HepG2 (cell line): ENCODE results near the gene CISD3. TPM values are rescaled to one million over a fixed set of nuclear protein-coding genes. Genes with fewer than 3 reads are reported as not detected.

Experiments used
- ARHGAP35 ChIP-seq: sonication (generic); formaldehyde crosslinking; IDR thresholded peaks from 2 replicates; pipeline ENCODE4 v1.9.0; 2022; ENCODE audit warnings: mild to moderate bottlenecking, inconsistent platforms, moderate library complexity, missing genetic modification reagents, borderline replicate concordance
- ATRX ChIP-seq: sonication (generic); formaldehyde crosslinking; IDR thresholded peaks from 2 replicates; pipeline ENCODE4 v1.4.0; 2020; ENCODE audit warnings: missing genetic modification reagents, borderline replicate concordance
- CSRNP2 ChIP-seq: sonication (generic); formaldehyde crosslinking; conservative IDR thresholded peaks from 2 replicates; pipeline ENCODE4 v1.8.0; 2022; ENCODE audit warnings: low read depth, missing genetic modification reagents
- HHEX ChIP-seq: IDR thresholded peaks from 2 replicates; pipeline ENCODE4 v1.6.1; 2016; ENCODE audit warnings: control low read depth
- LCORL ChIP-seq, 2 experiments: fragments of 450-650 bp in 1 of 2; sonication (generic) in 1 of 2; formaldehyde crosslinking in 1 of 2; IDR thresholded peaks; 2 replicates each; pipeline versions ENCODE4 v1.5.0 to v1.6.1; 2017 to 2020; ENCODE audit warnings: antibody characterized with exemption in 1 of 2, missing genetic modification reagents in 1 of 2
- PRDM10 ChIP-seq: sonication (generic); formaldehyde crosslinking; IDR thresholded peaks from 2 replicates; pipeline ENCODE4 v1.4.0; 2020; ENCODE audit warnings: low read depth, missing genetic modification reagents
- PRDM4 ChIP-seq: sonication (generic); formaldehyde crosslinking; IDR thresholded peaks from 2 replicates; pipeline ENCODE4 v1.9.0; 2021; ENCODE audit warnings: missing genetic modification reagents, borderline replicate concordance
- RCOR2 ChIP-seq: IDR thresholded peaks from 2 replicates; pipeline ENCODE4 v1.6.1; 2016; ENCODE audit warnings: missing biosample characterization, missing genetic modification reagents
- STAG1 ChIP-seq: sonication (generic); formaldehyde crosslinking; IDR thresholded peaks from 2 replicates; pipeline ENCODE4 v1.4.0; 2020; ENCODE audit warnings: missing genetic modification reagents
- STAT6 ChIP-seq: sonication (generic); formaldehyde crosslinking; IDR thresholded peaks from 2 replicates; pipeline ENCODE4 v1.4.0; 2020; ENCODE audit warnings: missing genetic modification reagents, mild to moderate bottlenecking, borderline replicate concordance
- TERF1 ChIP-seq: sonication (generic); formaldehyde crosslinking; IDR thresholded peaks from 2 replicates; pipeline ENCODE4 v1.8.0; 2022; ENCODE audit warnings: mild to moderate bottlenecking, missing genetic modification reagents, moderate library complexity
- THYN1 ChIP-seq: sonication (generic); formaldehyde crosslinking; IDR thresholded peaks from 2 replicates; pipeline ENCODE4 v1.8.1; 2023; ENCODE audit warnings: low read depth, mild to moderate bottlenecking, moderate library complexity, missing genetic modification reagents, borderline replicate concordance
- U2AF2 ChIP-seq: fragments of 200-400 bp; formaldehyde crosslinking; IDR thresholded peaks from 2 replicates; pipeline ENCODE4 v1.6.1; 2017; ENCODE audit warnings: low read depth, mild to moderate bottlenecking, low read length
- ZNF232 ChIP-seq: sonication (generic); formaldehyde crosslinking; IDR thresholded peaks from 2 replicates; pipeline ENCODE4 v1.4.0; 2020; ENCODE audit warnings: missing genetic modification reagents, borderline replicate concordance
- ZNF598 ChIP-seq: sonication (generic); formaldehyde crosslinking; IDR thresholded peaks from 2 replicates; pipeline ENCODE4 v1.5.1; 2020; ENCODE audit warnings: mild to moderate bottlenecking, missing genetic modification reagents, borderline replicate concordance
- ZNF775 ChIP-seq: sonication (generic); formaldehyde crosslinking; IDR thresholded peaks from 2 replicates; pipeline ENCODE4 v1.4.0; 2020; ENCODE audit warnings: missing genetic modification reagents, mild to moderate bottlenecking, moderate library complexity, borderline replicate concordance
- polyA plus RNA-seq, 8 experiments: library from polyadenylated mRNA; depleted of rRNA in 3 of 8; stranded (reverse) in 7 of 8; unstranded in 1 of 8; fragments of >200 nt; fragmentation: Illumina TruSeq in 4 of 8; extraction: Trizol in 4 of 8; gene quantifications; 2 replicates each; pipeline versions ENCODE4 v1.2.1 to v1.2.3, GENCODE V29; 2011 to 2016; ENCODE audit warnings: low read depth in 4 of 8, missing spikeins in 1 of 8, mixed read lengths in 1 of 8; ENCODE audit not compliant: insufficient read depth in 1 of 8
- total RNA-seq, 5 experiments: library from RNA; depleted of rRNA; stranded (reverse); fragments of >200 nt; fragmentation: Illumina TruSeq; extraction: Trizol; gene quantifications; 2 replicates each; pipeline ENCODE4 v1.2.3, GENCODE V29; 2016; ENCODE audit warnings: low read depth in 1 of 5

CISD3 gene
- total and polyA plus RNA-seq, 2 of the 13 experiments (the other 11 are each of a cell fraction or from before 2014, with no cell fraction given): 30.0 to 34.1 TPM

GRCh38 chr17:38747463-38748148 is 17.5 kb downstream of the CISD3 start (continued):
- TF ChIP-seq HHEX (CRISPR knock-in tag) (peak; percentile 58; the same call in 1 of the 2 replicates), PRDM4 (CRISPR knock-in tag) (no peak), ZNF598 (CRISPR knock-in tag) (no peak), STAT6 (CRISPR knock-in tag) (no peak), THYN1 (CRISPR knock-in tag) (no peak), RCOR2 (CRISPR knock-in tag) (no peak), CSRNP2 (no peak), ZNF775 (CRISPR knock-in tag) (no peak), ATRX (no peak), ARHGAP35 (CRISPR knock-in tag) (peak; percentile 77; the same call in 1 of the 2 replicates), PRDM10 (CRISPR knock-in tag) (peak; percentile 65; the same call in 1 of the 2 replicates), LCORL (IDR thresholded peaks at IDR 0.05) (no peak), LCORL (CRISPR knock-in tag; IDR thresholded peaks at IDR 0.05) (no peak), ZNF232 (CRISPR knock-in tag) (no peak; the same call in 1 of the 2 replicates), TERF1 (CRISPR knock-in tag) (peak; percentile 93; the same call in 1 of the 2 replicates), U2AF2 (0 out of 2 replicates have a peak, but pooled peaks have one; percentile 73), STAG1 (no peak; the same call in 1 of the 2 replicates)
